HCT116 (cell line): Measurements from ENCODE around the gene DAGLB. TPM values are rescaled to one million over a fixed set of nuclear protein-coding genes. Genes with fewer than 3 reads are reported as not detected.

ENCODE experiments used
- ATAC-seq: fragments of 200-7000 bp; cut with Tn5 transposase; 2 replicates; pipeline ENCODE4 v1.9.1; 2020; ENCODE audit warnings: mild to moderate bottlenecking, moderate library complexity
- BruUV-seq: library from RNA; stranded (reverse); fragments of 400-500 nt; replicated peaks from 2 replicates; lab custom pipeline; 2021; lab: Mats Ljungman, UMichigan
- CTCF ChIA-PET: fragments of 300-600 bp; sonication (Branson Sonifier 250); formaldehyde crosslinking; loops from one replicate; lab custom pipeline; 2021; ENCODE audit warnings: antibody characterized with exemption; lab: Charles Lee
- POLR2A ChIA-PET: fragments of 300-600, 350-600 bp; sonication (Branson Sonifier 250); formaldehyde crosslinking; loops from one replicate; lab custom pipeline; 2021; ENCODE audit warnings: antibody characterized with exemption; lab: Charles Lee
- RAD21 ChIA-PET, 2 experiments: fragments of 300-600 bp; sonication (Branson Sonifier 250); formaldehyde crosslinking; loops; one replicate each; lab custom pipeline; 2023; ENCODE audit warnings: low total read pairs in 2 of 2; ENCODE audit not compliant: uncharacterized antibody in 2 of 2, unreplicated experiment in 2 of 2, low non-redundant PET in 1 of 2; lab: Charles Lee
- DNase-seq: peaks from one replicate; pipeline ENCODE4 v3.0.0-alpha.2; 2010; ENCODE audit warnings: low read depth, low spot score
- H2AFZ ChIP-seq: fragments of 200-600 bp; shearing (Covaris generic), sonication (generic); 2 replicates; pipeline ENCODE4 v1.6.1; 2017; ENCODE audit warnings: low read depth, mixed run types, mixed read lengths, antibody characterized with exemption, low read length; ENCODE audit not compliant: poor library complexity, severe bottlenecking
- H3K27ac ChIP-seq: 2 replicates; pipeline ENCODE4 v1.5.1; 2012; ENCODE audit warnings: low read depth, low read length
- H3K27me3 ChIP-seq: fragments of 200-600 bp; sonication (generic); 2 replicates; pipeline ENCODE4 v1.6.1; 2016; ENCODE audit warnings: mixed run types, low read length, mixed read lengths; ENCODE audit not compliant: insufficient read depth
- H3K36me3 ChIP-seq, 2 experiments: fragments of 200-500 bp in 1 of 2; fragments of 200-600 bp in 1 of 2; sonication (Bioruptor generic) in 1 of 2; sonication (generic) in 1 of 2; 2 replicates each; pipeline versions ENCODE4 v1.5.1 to v1.6.1; 2014 to 2016; ENCODE audit warnings: low read length in 2 of 2, inconsistent platforms in 1 of 2, mixed read lengths in 1 of 2, mixed run types in 1 of 2; ENCODE audit not compliant: insufficient read depth in 2 of 2, control insufficient read depth in 1 of 2
- H3K4me1 ChIP-seq, 2 experiments: fragments of 200-600 bp in 1 of 2; sonication (generic) in 1 of 2; 2 replicates each; pipeline versions ENCODE4 v1.5.1 to v1.6.1; 2012 to 2017; ENCODE audit warnings: low read length in 2 of 2, inconsistent platforms in 1 of 2, mild to moderate bottlenecking in 1 of 2, mixed read lengths in 1 of 2, mixed run types in 1 of 2, moderate library complexity in 1 of 2; ENCODE audit not compliant: insufficient read depth in 2 of 2, control insufficient read depth in 1 of 2
- H3K4me2 ChIP-seq: fragments of 200-600 bp; sonication (generic); 2 replicates; pipeline ENCODE4 v1.6.1; 2017; ENCODE audit warnings: mixed run types, low read length, mixed read lengths
- H3K4me3 ChIP-seq, 2 experiments: fragments of 200-600 bp in 1 of 2; sonication (generic) in 1 of 2; replicated peaks in 1 of 2; 2 replicates each; pipeline ENCODE4 v1.5.1; 2011 to 2016; ENCODE audit warnings: low read length in 2 of 2, control low read depth in 1 of 2, low read depth in 1 of 2, mild to moderate bottlenecking in 1 of 2, mixed read lengths in 1 of 2, mixed run types in 1 of 2
- H3K79me2 ChIP-seq: fragments of 200-600 bp; sonication (generic); 2 replicates; pipeline ENCODE4 v1.6.1; 2017; ENCODE audit warnings: mild to moderate bottlenecking, mixed run types, low read length, moderate library complexity, mixed read lengths; ENCODE audit not compliant: insufficient read depth
- H3K9ac ChIP-seq: fragments of 200-600 bp; sonication (generic); 2 replicates; pipeline ENCODE4 v1.6.1; 2016; ENCODE audit warnings: low read length, mixed read lengths
- H3K9me2 ChIP-seq: fragments of 200-600 bp; sonication (generic), shearing (Covaris generic); 2 replicates; pipeline ENCODE4 v1.6.1; 2017; ENCODE audit warnings: mixed run types, mild to moderate bottlenecking, moderate library complexity; ENCODE audit not compliant: insufficient read depth
- H3K9me3 ChIP-seq, 2 experiments: fragments of 200-500 bp in 1 of 2; fragments of 200-600 bp in 1 of 2; sonication (Bioruptor generic) in 1 of 2; sonication (generic) in 1 of 2; 2 replicates each; pipeline ENCODE4 v1.6.1; 2014 to 2017; ENCODE audit warnings: low read length in 2 of 2, mixed read lengths in 2 of 2, inconsistent platforms in 1 of 2, low read depth in 1 of 2, mild to moderate bottlenecking in 1 of 2, mixed run types in 1 of 2, moderate library complexity in 1 of 2; ENCODE audit not compliant: control insufficient read depth in 1 of 2, insufficient read depth in 1 of 2
- H4K20me1 ChIP-seq: fragments of 200-600 bp; sonication (generic), shearing (Covaris generic); 2 replicates; pipeline ENCODE4 v1.6.1; 2017; ENCODE audit warnings: mixed run types, mild to moderate bottlenecking, moderate library complexity; ENCODE audit not compliant: insufficient read depth
- ATF3 ChIP-seq: IDR thresholded peaks from 2 replicates; pipeline ENCODE4 v1.6.1; 2012
- CBX3 ChIP-seq: IDR thresholded peaks from 2 replicates; pipeline ENCODE4 v1.6.1; 2012; ENCODE audit warnings: low read depth
- EGR1 ChIP-seq: IDR thresholded peaks from 2 replicates; pipeline ENCODE4 v1.6.1; 2012; ENCODE audit warnings: low read depth
- ELF1 ChIP-seq: IDR thresholded peaks from 2 replicates; pipeline ENCODE4 v1.6.1; 2012; ENCODE audit warnings: low read depth, borderline replicate concordance
- EZH2 ChIP-seq: fragments of 200-600 bp; sonication (generic); IDR thresholded peaks from 2 replicates; pipeline ENCODE4 v1.6.1; 2017; ENCODE audit warnings: antibody characterized with exemption, mixed run types
- FOSL1 ChIP-seq: IDR thresholded peaks from 2 replicates; pipeline ENCODE4 v1.6.1; 2012; ENCODE audit warnings: low read depth
- JUND ChIP-seq: IDR thresholded peaks from 2 replicates; pipeline ENCODE4 v1.6.1; 2012
- MAX ChIP-seq: IDR thresholded peaks from 2 replicates; pipeline ENCODE4 v1.6.1; 2012
- POLR2AphosphoS5 ChIP-seq: IDR thresholded peaks from 2 replicates; pipeline ENCODE4 v1.6.1; 2011; ENCODE audit warnings: mild to moderate bottlenecking, low read depth, low read length, moderate library complexity
- RAD21 ChIP-seq: IDR thresholded peaks from 2 replicates; pipeline ENCODE4 v1.6.1; 2012; ENCODE audit warnings: low read depth, mild to moderate bottlenecking
- REST ChIP-seq: IDR thresholded peaks from 2 replicates; pipeline ENCODE4 v1.6.1; 2012; ENCODE audit warnings: low read depth
- SIN3A ChIP-seq: IDR thresholded peaks from 2 replicates; pipeline ENCODE4 v1.6.1; 2012; ENCODE audit warnings: low read depth
- SP1 ChIP-seq: IDR thresholded peaks from 2 replicates; pipeline ENCODE4 v1.6.1; 2012; ENCODE audit warnings: low read depth
- ZBTB33 ChIP-seq: IDR thresholded peaks from 2 replicates; pipeline ENCODE4 v1.6.1; 2011; ENCODE audit warnings: mild to moderate bottlenecking, low read length, moderate library complexity; ENCODE audit not compliant: insufficient replicate concordance; ENCODE audit errors: extremely low read depth
- ZNF274 ChIP-seq: fragments of 200-500 bp; sonication (Bioruptor generic); IDR thresholded peaks from 2 replicates; pipeline ENCODE4 v1.6.1; 2014; ENCODE audit warnings: mild to moderate bottlenecking, low read depth, low read length, inconsistent platforms
- intact Hi-C: fragments of 100-400 bp; cut with micrococcal nuclease; formaldehyde crosslinking; loops from 2 replicates; pipeline ENCODE4 v1.10.0; 2022
- total RNA-seq: library from RNA; stranded (reverse); gene quantifications from one replicate; pipeline ENCODE4 v1.2.1, GENCODE V29; 2021; ENCODE audit not compliant: unreplicated experiment

DAGLB gene
- total RNA-seq, 1 experiment from 2014 or later: 30.2 TPM

GRCh38 chr7:6402741-6403140, 45.0 kb downstream of the DAGLB start:
- H3K27ac ChIP-seq: no peak overlapping the region
- RAD21 ChIA-PET: no interaction called here
- peaks cover 58% of the 10 kb centered on the region for H3K79me2 ChIP-seq

GRCh38 chr7:6402041-6402440, 45.7 kb downstream of the DAGLB start:
- Histone ChIP-seq H3K4me3 (no peak overlapping the region), H3K9me2 (no peaks in the 10 kb centered on the region), H3K9ac (no peak overlapping the region), H3K4me1 (no peaks in the 10 kb centered on the region), H3K27me3 (no peaks in the 10 kb centered on the region), H3K9me3 (no peaks in the 10 kb centered on the region), H3K4me2 (no peak overlapping the region), H4K20me1 (no peaks in the 10 kb centered on the region; the same call in 1 of the 2 replicates), H2AFZ (no peak overlapping the region), H3K27ac (no peak overlapping the region), H3K36me3 (peaks cover 22 to 28% of the 10 kb centered on the region in 2 experiments; a peak in 3 of 4 replicates), H3K79me2 (peaks cover 65% of the 10 kb centered on the region)
- ChIA-PET POLR2A (no interaction called here), RAD21 (no interaction called here), CTCF (no interaction called here)
- intact Hi-C loops: no loop called here
- ATAC-seq (no peak), DNase-seq (no peak)
- no TSS peak for BruUV-seq
- no peak for TF ChIP-seq ATF3
- TF ChIP-seq FOSL1: no peak
- TF ChIP-seq ZNF274: no peak
- TF ChIP-seq SP1: no peak
- TF ChIP-seq MAX: no peak
- no peak for TF ChIP-seq RAD21
- TF ChIP-seq SIN3A: no peak
- TF ChIP-seq CBX3: no peak
- no peak for TF ChIP-seq REST
- TF ChIP-seq ELF1: no peak
- TF ChIP-seq EGR1: no peak
- TF ChIP-seq EZH2: no peak
- TF ChIP-seq POLR2AphosphoS5: no peak
- no peak for TF ChIP-seq ZBTB33

More at GRCh38 chr7:6402741-6403140, 45.0 kb downstream of the DAGLB start:
- no peak for DNase-seq
- H3K9ac ChIP-seq: no peak overlapping the region
- ChIA-PET CTCF (no interaction called here), POLR2A (no interaction called here)
- no peak overlapping the region for H2AFZ ChIP-seq
- ATAC-seq: no peak
- H3K9me2 ChIP-seq: no peaks in the 10 kb centered on the region
- H3K4me2 ChIP-seq: no peak overlapping the region
- H3K27me3 ChIP-seq: no peaks in the 10 kb centered on the region
- H3K9me3 ChIP-seq: no peaks in the 10 kb centered on the region
- H3K36me3 ChIP-seq: peaks cover 25 to 34% of the 10 kb centered on the region in 2 experiments; a peak in 3 of 4 replicates
- H4K20me1 ChIP-seq: no peaks in the 10 kb centered on the region; the same call in 1 of the 2 replicates
- TF ChIP-seq ATF3 (no peak), JUND (no peak)
- intact Hi-C loops: no loop called here
- no peaks in the 10 kb centered on the region for H3K4me1 ChIP-seq
- no peak overlapping the region for H3K4me3 ChIP-seq
- TSS peak; percentile 36 for BruUV-seq
